Stimulated activated effector memory CD8-positive, alpha-beta T cell treated with anti-CD3 and anti-CD28 coated beads, Interleukin-12 subunit alpha, Interleukin-12 subunit beta, amount 100 ng/mL, for 72 hours (primary cell): ENCODE measurements around the gene SHC1.

Source experiments
- ATAC-seq: fragments of 150-1000 bp; cut with Tn5 transposase; 2 replicates; pipeline ENCODE4 v1.10.0; 2021
- DNase-seq, 2 donors: peaks; one replicate each; pipeline ENCODE4 v3.0.0; 2021 to 2022; ENCODE audit warnings: low spot score in 2 of 2
- H3K27ac Mint-ChIP-seq: one replicate; pipeline ENCODE4 v1.8.0; 2022; ENCODE audit warnings: mild to moderate bottlenecking, mixed read lengths
- H3K36me3 Mint-ChIP-seq: one replicate; pipeline ENCODE4 v1.8.0; 2022; ENCODE audit warnings: mild to moderate bottlenecking, mixed read lengths
- H3K4me1 Mint-ChIP-seq: one replicate; pipeline ENCODE4 v1.8.0; 2022; ENCODE audit warnings: mixed read lengths
- H3K4me3 Mint-ChIP-seq: one replicate; pipeline ENCODE4 v1.8.0; 2022; ENCODE audit warnings: mild to moderate bottlenecking, mixed read lengths
- H3K9me3 Mint-ChIP-seq: one replicate; pipeline ENCODE4 v1.8.0; 2022; ENCODE audit warnings: mixed read lengths

Gene SHC1, protein sequence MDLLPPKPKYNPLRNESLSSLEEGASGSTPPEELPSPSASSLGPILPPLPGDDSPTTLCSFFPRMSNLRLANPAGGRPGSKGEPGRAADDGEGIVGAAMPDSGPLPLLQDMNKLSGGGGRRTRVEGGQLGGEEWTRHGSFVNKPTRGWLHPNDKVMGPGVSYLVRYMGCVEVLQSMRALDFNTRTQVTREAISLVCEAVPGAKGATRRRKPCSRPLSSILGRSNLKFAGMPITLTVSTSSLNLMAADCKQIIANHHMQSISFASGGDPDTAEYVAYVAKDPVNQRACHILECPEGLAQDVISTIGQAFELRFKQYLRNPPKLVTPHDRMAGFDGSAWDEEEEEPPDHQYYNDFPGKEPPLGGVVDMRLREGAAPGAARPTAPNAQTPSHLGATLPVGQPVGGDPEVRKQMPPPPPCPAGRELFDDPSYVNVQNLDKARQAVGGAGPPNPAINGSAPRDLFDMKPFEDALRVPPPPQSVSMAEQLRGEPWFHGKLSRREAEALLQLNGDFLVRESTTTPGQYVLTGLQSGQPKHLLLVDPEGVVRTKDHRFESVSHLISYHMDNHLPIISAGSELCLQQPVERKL

DNA sequence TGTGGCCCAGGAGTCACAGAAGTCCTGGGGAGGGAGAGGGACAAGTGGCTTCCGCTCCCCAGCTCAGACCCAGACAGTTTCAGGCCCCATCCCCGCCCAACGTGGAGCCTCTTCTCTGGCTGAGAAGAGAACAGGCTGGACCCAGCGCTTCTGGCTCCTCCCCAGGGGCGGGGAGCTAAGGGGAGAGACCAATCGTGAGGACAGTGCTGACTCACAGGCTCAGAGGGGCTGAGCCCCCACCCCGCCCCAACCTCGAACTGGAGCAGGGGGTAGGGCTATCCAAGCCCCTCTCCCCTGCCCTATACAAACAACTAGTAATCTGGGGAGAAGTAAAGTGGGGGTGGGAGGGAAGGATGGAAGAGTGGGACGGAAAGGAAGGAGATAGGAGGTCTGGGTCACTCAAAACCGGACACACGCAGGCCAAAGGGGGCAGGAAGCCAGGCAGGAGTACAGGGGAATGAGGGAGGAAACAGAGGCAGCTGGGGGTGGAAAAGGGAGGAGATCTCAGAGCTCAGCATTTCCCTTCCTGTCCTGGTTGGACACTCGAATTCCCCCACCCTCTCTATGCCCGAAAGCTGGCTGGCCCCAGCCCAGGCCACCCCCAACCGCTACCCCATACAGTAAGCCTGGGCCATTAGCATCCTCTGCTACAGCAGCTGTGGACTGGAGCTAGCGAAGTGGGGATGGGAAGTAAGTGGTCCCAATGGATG lies at the start of gene SHC1:
TSS of gene SHC1 (minus strand) at position 117 of the 710 bp plus-strand sequence. CDS start 221 bp downstream, outside the sequence.
- ATAC-seq: no peak
- H3K4me3 Mint-ChIP-seq: peak within 1 kb of the TSS; percentile 43
- no peaks in the 10 kb centered on the region for H3K9me3 Mint-ChIP-seq
- H3K27ac Mint-ChIP-seq: peak within 1 kb of the TSS; percentile 93
- H3K36me3 Mint-ChIP-seq: peaks cover 45% of the 10 kb centered on the region
- H3K4me1 Mint-ChIP-seq: peaks cover 51% of the 10 kb centered on the region
- DNase-seq: no peak

GRCh38 chr1:155019377-155020245 lies 49.1 kb upstream of the SHC1 start:
- Mint-ChIP-seq H3K4me3 (no peak overlapping the region), H3K9me3 (no peaks in the 10 kb centered on the region), H3K4me1 (peaks cover 40% of the 10 kb centered on the region), H3K27ac (peak overlapping the region; percentile 65), H3K36me3 (peaks cover 57% of the 10 kb centered on the region)
- no peak for ATAC-seq
- DNase-seq: no peak

DNA sequence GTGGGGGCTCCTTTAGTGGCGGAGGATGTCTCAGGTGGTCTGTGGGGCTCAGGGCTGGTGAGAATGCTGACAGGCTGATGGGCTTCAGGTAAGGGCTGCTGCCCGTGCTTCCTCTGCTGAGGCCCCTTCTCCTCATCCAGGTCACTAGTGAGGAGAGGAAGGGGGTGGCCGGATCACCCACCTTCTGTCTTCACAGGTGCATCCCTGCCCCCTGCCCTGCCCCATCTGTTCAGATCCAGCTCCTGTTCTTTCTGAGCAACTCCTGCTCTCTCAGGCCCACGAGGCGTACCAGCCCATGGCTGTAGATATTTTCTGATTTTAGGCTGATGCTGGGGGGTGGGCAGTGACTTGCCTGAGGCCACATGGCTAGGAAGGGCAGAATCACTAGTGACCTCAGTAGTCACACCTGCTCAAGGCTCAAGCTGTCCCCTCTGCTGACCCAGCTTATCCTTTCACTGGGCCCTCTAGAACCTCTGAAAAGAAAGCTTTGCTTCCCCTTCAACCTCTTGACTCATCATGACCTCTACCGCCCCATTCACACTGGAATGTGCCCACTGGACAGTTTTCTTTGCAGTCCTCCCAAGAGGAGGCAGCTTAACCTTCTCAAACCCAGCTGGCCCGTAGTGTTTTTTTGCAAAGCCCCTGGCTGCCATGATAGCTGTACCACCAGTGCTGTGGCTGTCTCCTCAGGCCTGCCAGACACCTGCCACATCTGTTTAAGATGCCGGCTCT lies 48.2 kb upstream of the SHC1 start:
- H3K36me3 Mint-ChIP-seq: peaks cover 63% of the 10 kb centered on the region
- peaks cover 43% of the 10 kb centered on the region for H3K4me1 Mint-ChIP-seq
- no peak for ATAC-seq
- no peaks in the 10 kb centered on the region for H3K9me3 Mint-ChIP-seq
- H3K4me3 Mint-ChIP-seq: no peak overlapping the region
- no peak for DNase-seq
- peak overlapping the region; percentile 65 for H3K27ac Mint-ChIP-seq

- Mint-ChIP-seq H3K27ac (peak overlapping the region; percentile 78), H3K36me3 (peaks cover 67% of the 10 kb centered on the region), H3K4me1 (peaks cover 51% of the 10 kb centered on the region), H3K9me3 (no peaks in the 10 kb centered on the region), H3K4me3 (peak overlapping the region; percentile 52)
- DNase-seq (no peak), ATAC-seq (peak; percentile 1)
These were observed 47.4 kb upstream of the SHC1 start for GRCh38 chr1:155017946-155018316.

DNA sequence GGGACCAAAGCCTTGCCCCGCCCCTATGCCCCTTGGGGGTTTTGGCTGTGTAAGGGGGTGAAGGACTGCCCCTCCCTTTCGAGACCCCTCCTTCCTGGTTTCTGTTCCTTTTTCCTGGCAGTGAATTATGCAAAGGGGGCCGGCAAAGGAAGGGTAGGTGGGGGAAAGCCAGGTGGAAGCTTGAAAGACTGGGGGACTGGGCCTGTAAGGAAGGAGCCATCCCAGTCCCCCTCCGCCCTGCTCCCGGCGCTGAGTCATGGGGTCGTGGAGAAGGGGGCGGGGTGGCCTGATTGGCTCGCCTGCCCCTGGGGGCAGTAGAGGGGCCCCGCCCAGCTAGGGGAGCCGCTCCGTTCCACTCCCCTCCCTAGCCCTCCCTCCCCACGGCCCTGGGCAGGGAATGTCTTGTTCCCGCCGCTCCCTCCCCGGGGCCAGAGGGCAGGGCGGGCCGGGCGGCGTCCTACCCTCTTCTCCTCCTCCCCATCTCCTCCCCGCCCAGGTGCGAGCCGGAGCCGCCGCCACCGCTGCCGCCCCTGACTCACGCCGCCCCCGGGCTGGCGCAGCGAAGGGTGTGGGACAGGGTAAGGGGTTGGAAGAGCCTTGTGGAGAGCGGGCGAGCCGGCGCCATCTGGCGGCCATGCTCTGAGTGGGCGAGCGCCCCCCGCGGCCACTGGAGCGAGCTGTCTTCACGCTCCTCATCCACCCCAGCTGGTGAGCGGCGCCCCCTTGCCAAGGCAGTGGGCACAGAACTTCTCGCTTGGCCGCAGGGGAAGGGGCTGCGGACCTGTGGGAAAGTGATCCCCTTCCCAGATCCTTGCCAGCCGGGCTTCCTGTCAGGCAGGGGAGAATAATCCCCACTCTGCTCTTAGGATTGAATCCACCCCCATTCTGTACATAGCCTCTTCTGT lies 46.7 kb upstream of the SHC1 start:
- no peaks in the 10 kb centered on the region for H3K9me3 Mint-ChIP-seq
- H3K36me3 Mint-ChIP-seq: peaks cover 64% of the 10 kb centered on the region
- peaks cover 54% of the 10 kb centered on the region for H3K4me1 Mint-ChIP-seq
- DNase-seq (peak; percentile 81 to 93), ATAC-seq (peak; percentile 95)
- H3K27ac Mint-ChIP-seq: peak overlapping the region; percentile 78
- H3K4me3 Mint-ChIP-seq: peak overlapping the region; percentile 52

DNA sequence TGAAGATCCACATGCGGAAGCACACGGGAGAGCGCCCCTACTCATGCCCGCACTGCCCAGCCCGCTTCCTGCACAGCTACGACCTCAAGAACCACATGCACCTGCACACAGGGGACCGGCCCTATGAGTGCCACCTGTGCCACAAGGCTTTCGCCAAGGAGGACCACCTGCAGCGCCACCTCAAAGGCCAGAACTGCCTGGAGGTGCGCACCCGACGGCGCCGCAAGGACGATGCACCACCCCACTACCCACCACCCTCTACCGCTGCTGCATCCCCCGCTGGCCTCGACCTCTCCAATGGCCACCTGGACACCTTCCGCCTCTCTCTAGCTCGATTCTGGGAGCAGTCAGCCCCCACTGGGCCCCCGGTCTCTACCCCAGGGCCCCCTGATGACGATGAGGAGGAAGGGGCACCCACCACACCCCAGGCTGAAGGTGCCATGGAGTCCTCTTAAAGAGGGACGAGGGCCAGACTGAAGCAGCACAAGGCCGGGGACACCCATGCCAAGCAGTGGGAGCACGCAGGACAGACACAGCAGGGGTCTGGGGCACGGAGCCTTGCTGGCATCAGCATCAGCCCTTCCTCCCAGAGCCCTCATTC lies 45.8 kb upstream of the SHC1 start:
- no peak for ATAC-seq
- no peaks in the 10 kb centered on the region for H3K9me3 Mint-ChIP-seq

DNA sequence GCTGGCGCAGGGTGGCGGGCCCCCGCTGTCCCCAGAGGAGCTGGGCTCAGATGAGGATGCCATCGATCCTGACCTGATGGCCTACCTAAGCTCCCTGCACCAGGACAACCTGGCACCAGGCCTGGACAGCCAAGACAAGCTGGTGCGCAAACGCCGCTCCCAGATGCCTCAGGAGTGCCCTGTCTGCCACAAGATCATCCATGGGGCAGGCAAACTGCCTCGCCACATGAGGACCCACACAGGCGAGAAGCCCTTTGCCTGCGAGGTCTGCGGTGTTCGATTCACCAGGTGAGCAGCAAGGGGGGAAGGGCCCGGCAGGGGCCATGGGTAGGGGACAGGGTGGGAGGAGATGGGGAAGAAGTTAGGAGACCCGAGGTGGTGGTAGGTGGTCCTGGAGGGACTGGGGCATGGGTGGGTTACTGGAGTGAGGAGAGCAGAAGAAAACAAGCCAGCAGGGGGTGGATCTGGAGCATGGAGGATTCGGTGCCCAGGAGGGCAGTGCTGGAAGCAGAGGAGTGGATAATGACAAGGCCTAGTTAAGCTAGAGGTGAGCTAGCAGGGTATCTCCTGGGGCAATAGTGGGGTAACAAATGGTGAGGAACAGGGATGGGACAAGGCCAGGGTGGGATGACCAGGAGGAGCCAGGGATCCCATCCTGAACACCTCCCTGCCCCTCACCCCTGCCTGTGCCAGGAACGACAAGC lies 45.1 kb upstream of the SHC1 start:
- ATAC-seq: no peak
- peaks cover 61% of the 10 kb centered on the region for H3K36me3 Mint-ChIP-seq
- H3K4me3 Mint-ChIP-seq: no peak overlapping the region
- DNase-seq: no peak
- H3K4me1 Mint-ChIP-seq: peaks cover 60% of the 10 kb centered on the region
- H3K27ac Mint-ChIP-seq: peak overlapping the region; percentile 78
- H3K9me3 Mint-ChIP-seq: no peaks in the 10 kb centered on the region

More for the DNA sequence above, 45.8 kb upstream of the SHC1 start:
- Mint-ChIP-seq H3K4me3 (peak overlapping the region; percentile 52), H3K27ac (peak overlapping the region; percentile 78), H3K4me1 (peaks cover 54% of the 10 kb centered on the region), H3K36me3 (peaks cover 64% of the 10 kb centered on the region)
- DNase-seq: no peak

- ATAC-seq: no peak
- Mint-ChIP-seq H3K4me1 (peaks cover 66% of the 10 kb centered on the region), H3K27ac (no peak overlapping the region), H3K36me3 (peaks cover 53% of the 10 kb centered on the region), H3K9me3 (no peaks in the 10 kb centered on the region), H3K4me3 (no peak overlapping the region)
- no peak for DNase-seq
These were observed 44.4 kb upstream of the SHC1 start for GRCh38 chr1:155014709-155015508.

DNA sequence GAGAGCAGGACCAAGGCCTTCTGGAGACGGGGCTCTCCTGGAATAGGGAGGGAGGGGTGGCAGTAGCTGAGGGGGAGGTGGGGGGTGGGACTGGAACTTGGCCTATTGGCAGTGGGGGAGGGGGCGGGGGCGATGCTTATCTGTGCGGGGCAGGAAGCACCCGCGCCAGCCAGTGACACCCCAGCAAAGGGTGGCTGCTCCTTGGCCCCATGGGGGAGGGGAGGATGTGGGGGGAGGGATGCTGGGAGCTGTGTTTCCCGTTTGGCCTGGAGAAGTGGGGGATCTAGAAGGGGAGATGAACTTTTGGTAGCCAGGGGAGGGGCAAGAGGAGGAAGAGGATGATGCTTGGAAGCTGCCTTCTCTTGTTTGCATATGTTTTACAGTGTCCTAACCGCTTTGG lies 43.1 kb upstream of the SHC1 start:
- peak overlapping the region; percentile 23 for H3K4me3 Mint-ChIP-seq
- H3K9me3 Mint-ChIP-seq: no peaks in the 10 kb centered on the region
- no peak for DNase-seq

DNA sequence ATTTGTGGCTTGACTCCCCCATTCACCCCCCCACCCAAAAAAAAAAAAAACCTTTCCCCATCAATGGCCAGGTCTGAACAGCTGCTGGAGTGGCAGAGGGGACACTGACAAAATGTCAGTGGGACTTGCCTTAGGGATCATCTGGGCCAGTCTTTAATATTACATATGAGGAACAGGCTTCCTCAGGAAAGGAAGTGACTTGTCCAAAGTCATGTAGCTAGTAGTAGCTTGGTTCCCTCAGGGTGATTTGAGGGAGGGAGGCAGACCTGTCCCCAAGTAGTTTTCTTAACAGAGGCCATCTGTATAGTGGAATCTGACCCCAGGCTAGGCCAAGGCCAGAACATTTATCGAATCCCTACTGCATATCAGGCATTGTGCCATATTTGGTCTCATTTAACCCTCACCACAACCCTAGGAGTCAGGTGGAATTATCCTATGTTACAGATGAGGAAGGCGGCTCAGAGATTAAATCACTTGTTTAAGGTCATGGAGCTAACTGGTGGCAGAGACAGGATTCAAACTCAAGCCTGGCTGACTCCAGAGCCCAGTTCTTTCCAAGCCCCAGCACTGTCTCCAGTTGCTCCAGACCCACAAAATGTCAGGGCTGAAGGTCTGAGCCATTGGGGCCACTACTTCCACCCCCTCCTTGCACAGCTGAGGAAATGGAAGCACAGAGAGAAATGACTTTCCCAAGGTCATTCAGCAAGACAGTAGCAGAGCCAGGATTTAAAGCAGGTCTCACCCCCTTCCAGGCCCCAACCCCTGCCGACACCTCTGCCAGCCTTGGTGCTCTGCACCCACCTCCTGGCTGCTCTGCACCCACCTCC lies 42.4 kb upstream of the SHC1 start:
- peaks cover 38% of the 10 kb centered on the region for H3K36me3 Mint-ChIP-seq
- no peaks in the 10 kb centered on the region for H3K9me3 Mint-ChIP-seq
- no peak for ATAC-seq
- peaks cover 68% of the 10 kb centered on the region for H3K4me1 Mint-ChIP-seq
- DNase-seq: no peak
- peak overlapping the region; percentile 23 for H3K4me3 Mint-ChIP-seq
- peak overlapping the region; percentile 88 for H3K27ac Mint-ChIP-seq

More for the DNA sequence above, 43.1 kb upstream of the SHC1 start:
- H3K4me1 Mint-ChIP-seq: peaks cover 66% of the 10 kb centered on the region
- H3K27ac Mint-ChIP-seq: peak overlapping the region; percentile 88
- ATAC-seq: no peak
- H3K36me3 Mint-ChIP-seq: peaks cover 40% of the 10 kb centered on the region

- ATAC-seq (no peak), DNase-seq (no peak)
- H3K27ac Mint-ChIP-seq: peak overlapping the region; percentile 88
- H3K4me3 Mint-ChIP-seq: no peak overlapping the region
- H3K9me3 Mint-ChIP-seq: no peaks in the 10 kb centered on the region
- peaks cover 66% of the 10 kb centered on the region for H3K4me1 Mint-ChIP-seq
- peaks cover 37% of the 10 kb centered on the region for H3K36me3 Mint-ChIP-seq
These were observed 41.5 kb upstream of the SHC1 start for GRCh38 chr1:155012026-155012546.
